ENCODE data around the gene TAF1C. TPM values are rescaled to one million over a fixed set of nuclear protein-coding genes. Genes with fewer than 3 reads are reported as not detected.

The TAF1C gene
- total and polyA plus RNA-seq, 2 of the 4 experiments (the other 2 are of a cell fraction): 7.3 to 35.5 TPM

GRCh38 chr16:84150926-84151325 is 35.9 kb downstream of the TAF1C start:
- H4K8ac ChIP-seq (ENCODE audit: low read depth in 2 of 2, low read length in 2 of 2): no peak overlapping the region

More at GRCh38 chr16:84150926-84151325, 35.9 kb downstream of the TAF1C start:
- in situ Hi-C loops (cut with MboI; ENCODE audit: low sequenced_read_pairs): no loop called here
- Histone ChIP-seq H3K27me3 (ENCODE audit: control insufficient read depth, insufficient read depth, low read length) (peaks cover 26% of the 10 kb centered on the region), H3K14ac (replicated peaks; ENCODE audit: low read depth, low read length) (no peak overlapping the region), H3K18ac (ENCODE audit: low read depth, low read length) (no peak overlapping the region), H2BK120ac (ENCODE audit: low read depth, low read length) (no peak overlapping the region), H2BK20ac (ENCODE audit: low read depth, low read length) (no peak overlapping the region), H3K23ac (ENCODE audit: low read depth, low read length) (no peak overlapping the region), H3K4me1 (ENCODE audit: control insufficient read depth, insufficient read depth, low read length) (no peaks in the 10 kb centered on the region), H3K9ac (ENCODE audit: low read depth, low read length) (no peak overlapping the region), H2AK5ac (ENCODE audit: low read depth, low read length) (no peak overlapping the region), H3K4ac (ENCODE audit: low read depth, low read length) (no peak overlapping the region), H3K79me1 (ENCODE audit: low read depth in 1 of 2, low read length in 2 of 2) (no peaks in the 10 kb centered on the region), H3K9me3 (ENCODE audit: control insufficient read depth, insufficient read depth, low read length) (no peaks in the 10 kb centered on the region), H2BK15ac (ENCODE audit: low read depth, low read length) (no peak overlapping the region), H4K5ac (ENCODE audit: low read depth, low read length) (no peak overlapping the region), H2AFZ (replicated peaks; ENCODE audit: low read length, poor library complexity) (no peak overlapping the region), H3K27ac (ENCODE audit: insufficient read depth, low read length) (no peak overlapping the region), H3K4me3 (ENCODE audit: insufficient read depth, low read depth, low read length) (no peak overlapping the region), H4K20me1 (ENCODE audit: insufficient read depth, low read length) (no peaks in the 10 kb centered on the region), H2AK9ac (replicated peaks; ENCODE audit: low read depth, low read length, poor library complexity) (no peak overlapping the region), H4K91ac (ENCODE audit: insufficient read depth, low read depth, low read length) (no peak overlapping the region), H3K9me1 (ENCODE audit: insufficient read depth, low read length) (no peaks in the 10 kb centered on the region), H3K4me2 (ENCODE audit: low read depth, low read length) (no peak overlapping the region), H3K36me3 (ENCODE audit: control insufficient read depth, insufficient read depth, low read length) (no peaks in the 10 kb centered on the region), H2BK5ac (ENCODE audit: low read depth, low read length, poor library complexity, severe bottlenecking) (no peak overlapping the region), H3K56ac (ENCODE audit: extremely low read depth, insufficient read depth, low read length) (no peak overlapping the region)
- POLR2A ChIA-PET (ENCODE audit: unreplicated experiment): no interaction called here
- no TSS peak for BruUV-seq (replicated peaks)
- CTCF ChIA-PET: no interaction called here
- dilution Hi-C loops (cut with HindIII; ENCODE audit: low sequenced_read_pairs, unreplicated experiment): no loop called here
- DNase-seq: no peak
- no peak for ATAC-seq (ENCODE audit: low read depth)
- intact Hi-C loops (cut with micrococcal nuclease): no loop called here
- no CpG with 5 or more reads among the region's 3 CpGs for WGBS, 2 experiments (ENCODE audit: extremely low coverage in 2 of 2, insufficient read length in 1 of 2)
- no peak for TF ChIP-seq USF2 (IDR thresholded peaks at IDR 0.05; ENCODE audit: low read depth, low read length)
- no peak for TF ChIP-seq SMC3 (IDR thresholded peaks at IDR 0.05; ENCODE audit: low read depth, low read length)
- TF ChIP-seq NFE2L2 (IDR thresholded peaks at IDR 0.05; ENCODE audit: low read depth, low read length): no peak
- TF ChIP-seq RFX5 (IDR thresholded peaks at IDR 0.05; ENCODE audit: low read depth, low read length): no peak
- no peak for TF ChIP-seq FOS (IDR thresholded peaks at IDR 0.05; ENCODE audit: low read depth, low read length)
- no peak for TF ChIP-seq MAZ (IDR thresholded peaks at IDR 0.05; ENCODE audit: borderline replicate concordance, low read depth, low read length)
- TF ChIP-seq POLR2A (IDR thresholded peaks at IDR 0.05; ENCODE audit: low read depth, low read length): no peak
- no peak for TF ChIP-seq BHLHE40 (IDR thresholded peaks at IDR 0.05; ENCODE audit: low read depth, low read length)
- no peak for TF ChIP-seq MXI1 (IDR thresholded peaks at IDR 0.05; ENCODE audit: borderline replicate concordance, low read depth, low read length)
- no peak for TF ChIP-seq RCOR1 (IDR thresholded peaks at IDR 0.05; ENCODE audit: insufficient replicate concordance, low read length)
- TF ChIP-seq CEBPB (IDR thresholded peaks at IDR 0.05; ENCODE audit: low read depth, low read length): no peak
